Measurements from ENCODE around the gene ACSL1.

Gene ACSL1

DNA sequence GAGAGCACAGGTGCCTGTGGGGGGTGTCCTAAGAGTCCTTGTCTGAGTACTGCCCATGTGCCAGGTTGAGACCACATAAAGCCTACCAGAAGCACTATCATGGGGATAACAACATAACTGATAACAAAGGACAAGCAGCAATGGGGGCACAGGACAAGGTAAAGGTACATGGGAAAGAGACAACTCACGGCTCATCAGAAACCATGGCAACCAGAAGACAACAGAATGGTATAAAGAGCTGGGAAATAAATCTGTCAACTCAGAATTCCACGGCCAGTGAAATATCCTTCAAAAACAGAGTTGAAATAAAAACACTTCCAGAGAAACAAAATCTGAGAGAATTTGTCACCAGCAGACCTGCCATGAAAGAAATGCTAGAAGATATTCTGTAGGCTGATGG, 111.9 kb downstream of the ACSL1 start:
- DNase-seq (ENCODE audit: low read depth): no peak

DNA sequence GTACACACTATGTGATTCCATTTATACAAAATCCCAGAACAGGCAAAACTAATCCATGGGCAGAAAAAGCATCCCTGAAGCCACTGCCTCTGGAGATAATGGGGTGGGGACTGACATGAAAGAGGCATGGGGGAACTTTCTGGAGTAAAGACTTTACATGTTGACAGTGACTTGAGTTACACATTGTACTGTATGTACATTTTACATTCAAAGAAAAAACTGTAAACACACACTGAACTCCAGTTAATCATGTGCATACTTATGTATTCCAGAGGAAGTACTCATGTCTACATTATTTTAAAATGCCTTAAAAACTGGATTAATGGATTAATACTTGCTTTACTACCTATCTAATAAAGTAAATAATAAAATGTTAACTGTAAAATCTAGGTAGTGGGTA, 113.4 kb downstream of the ACSL1 start:
- DNase-seq (ENCODE audit: low read depth): no peak

DNA sequence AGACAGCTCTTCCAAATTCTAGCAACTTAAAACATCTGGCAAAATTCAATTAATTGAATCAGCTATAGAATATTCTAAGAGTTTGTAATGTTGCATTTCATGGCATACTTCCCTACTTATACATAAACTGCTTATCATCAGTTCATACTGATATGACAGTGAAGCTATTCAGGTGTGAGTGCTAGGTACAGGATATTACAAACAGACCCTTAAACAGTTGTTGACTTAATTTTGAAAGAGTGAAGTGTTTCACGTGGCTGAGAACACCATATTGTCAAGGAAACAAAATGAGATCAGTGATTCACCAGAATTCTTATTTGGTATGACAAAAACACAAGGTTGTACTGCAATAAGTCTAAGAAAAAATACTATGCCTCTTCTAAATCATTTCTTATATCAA, 119.3 kb downstream of the ACSL1 start:
- no peak for DNase-seq (ENCODE audit: low read depth)

DNA sequence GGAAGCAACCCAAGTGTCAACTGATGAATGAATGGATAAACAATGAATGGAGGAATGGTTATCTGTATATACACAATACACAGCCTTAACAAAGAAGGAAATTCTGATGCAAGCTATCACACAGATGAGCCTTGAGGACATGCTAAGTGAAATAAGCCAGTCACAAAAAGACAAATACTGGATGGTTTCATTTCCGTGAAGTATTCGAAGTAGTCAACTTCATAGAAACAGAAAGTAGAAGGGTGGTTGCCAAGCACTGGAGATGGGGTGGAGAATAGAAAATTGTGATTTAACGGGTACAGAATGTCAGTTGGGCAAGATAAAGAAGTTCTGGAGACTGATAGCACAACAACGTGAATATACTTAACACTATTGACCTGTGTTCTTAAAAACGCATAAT, 120.1 kb downstream of the ACSL1 start:
- no peak for DNase-seq (ENCODE audit: low read depth)
